SK-N-SH (cell line): ENCODE data around the gene CDHR4. TPM values are rescaled to one million over a fixed set of nuclear protein-coding genes. Genes with fewer than 3 reads are reported as not detected.

Source experiments
- CTCF ChIA-PET: fragments of 300-600, 350-600 bp; formaldehyde crosslinking; extraction: SDS; loops from one replicate; lab custom pipeline; 2021; lab: Yijun Ruan, JAX
- POLR2A ChIA-PET: fragments of 350-600 bp; sonication (Branson Sonifier 250); formaldehyde crosslinking; extraction: SDS; loops from one replicate; lab custom pipeline; 2020; ENCODE audit warnings: antibody characterized with exemption, inconsistent platforms; lab: Yijun Ruan, JAX
- DNase-seq: peaks from one replicate; pipeline ENCODE4 v3.0.0; 2012
- H2AFZ ChIP-seq: fragments of 200-600 bp; sonication (generic); 2 replicates; pipeline ENCODE4 v1.8.1; 2016; ENCODE audit warnings: antibody characterized with exemption, mild to moderate bottlenecking, low read depth
- H3F3A ChIP-seq: fragments of 200-600 bp; sonication (generic); replicated peaks from 2 replicates; pipeline ENCODE3; 2016; ENCODE audit warnings: antibody characterized with exemption, mild to moderate bottlenecking; ENCODE audit not compliant: insufficient read depth
- H3K27ac ChIP-seq, 2 experiments: fragments of 200-500 bp in 1 of 2; fragments of 200-600 bp in 1 of 2; sonication (Bioruptor generic) in 1 of 2; sonication (generic), shearing (Covaris generic) in 1 of 2; 2 replicates each; pipeline versions ENCODE4 v1.5.1 to v1.6.1; 2014 to 2016; ENCODE audit warnings: low read depth in 2 of 2, inconsistent platforms in 1 of 2, low read length in 1 of 2, mild to moderate bottlenecking in 1 of 2, mixed read lengths in 1 of 2
- H3K27me3 ChIP-seq: fragments of 200-600 bp; sonication (generic), shearing (Covaris generic); 2 replicates; pipeline ENCODE4 v1.6.1; 2016; ENCODE audit warnings: mixed run types; ENCODE audit not compliant: insufficient read depth
- H3K36me3 ChIP-seq, 2 experiments: fragments of 200-500 bp in 1 of 2; fragments of 200-600 bp in 1 of 2; sonication (Bioruptor generic) in 1 of 2; sonication (generic) in 1 of 2; replicated peaks in 1 of 2; 2 replicates each; pipeline versions ENCODE3 to v1.5.1; 2014 to 2016; ENCODE audit warnings: low read length in 1 of 2, mild to moderate bottlenecking in 1 of 2; ENCODE audit not compliant: insufficient read depth in 2 of 2, control insufficient read depth in 1 of 2
- H3K4me1 ChIP-seq, 2 experiments: fragments of 200-500 bp in 1 of 2; fragments of 200-600 bp in 1 of 2; sonication (Bioruptor generic) in 1 of 2; sonication (generic), shearing (Covaris generic) in 1 of 2; 2 replicates each; pipeline versions ENCODE4 v1.5.1 to v1.6.1; 2014 to 2016; ENCODE audit warnings: low read depth in 1 of 2, low read length in 1 of 2, mixed run types in 1 of 2; ENCODE audit not compliant: insufficient read depth in 2 of 2, control insufficient read depth in 1 of 2
- H3K4me2 ChIP-seq: fragments of 200-600 bp; sonication (generic), shearing (Covaris generic); 2 replicates; pipeline ENCODE4 v1.6.1; 2017; ENCODE audit warnings: mixed run types
- H3K4me3 ChIP-seq, 2 experiments: fragments of 200-500 bp in 1 of 2; fragments of 200-600 bp in 1 of 2; sonication (Bioruptor generic) in 1 of 2; sonication (generic), shearing (Covaris generic) in 1 of 2; 2 replicates each; pipeline versions ENCODE4 v1.5.1 to v1.8.1; 2014 to 2016; ENCODE audit warnings: low read depth in 2 of 2, inconsistent platforms in 1 of 2, low read length in 1 of 2, mild to moderate bottlenecking in 1 of 2, mixed read lengths in 1 of 2, moderate library complexity in 1 of 2
- H3K79me2 ChIP-seq: fragments of 200-600 bp; sonication (generic); 2 replicates; pipeline ENCODE4 v1.8.1; 2017; ENCODE audit warnings: mild to moderate bottlenecking; ENCODE audit not compliant: insufficient read depth
- H3K9ac ChIP-seq: fragments of 200-600 bp; sonication (generic); 2 replicates; pipeline ENCODE4 v1.6.1; 2017; ENCODE audit warnings: mixed run types
- H3K9me2 ChIP-seq: fragments of 200-600 bp; sonication (generic); 2 replicates; pipeline ENCODE4 v1.6.1; 2017; ENCODE audit warnings: mixed run types
- H3K9me3 ChIP-seq: fragments of 200-600 bp; sonication (generic); 2 replicates; pipeline ENCODE4 v1.6.1; 2017; ENCODE audit warnings: mixed run types, mild to moderate bottlenecking, moderate library complexity
- H4K20me1 ChIP-seq: fragments of 200-600 bp; sonication (generic); 2 replicates; pipeline ENCODE4 v1.6.1; 2017; ENCODE audit warnings: mild to moderate bottlenecking, mixed run types; ENCODE audit not compliant: insufficient read depth
- FOSL2 ChIP-seq: IDR thresholded peaks from 2 replicates; pipeline ENCODE4 v1.4.0; 2012; ENCODE audit warnings: low read depth, mild to moderate bottlenecking, moderate library complexity, borderline replicate concordance
- FOXM1 ChIP-seq: IDR thresholded peaks from 2 replicates; pipeline ENCODE4 v1.4.0; 2012; ENCODE audit warnings: low read depth, mild to moderate bottlenecking
- GABPA ChIP-seq: IDR thresholded peaks from 2 replicates; pipeline ENCODE4 v1.4.0; 2012; ENCODE audit warnings: low read depth, mild to moderate bottlenecking
- GATA2 ChIP-seq: sonication (generic); formaldehyde crosslinking; IDR thresholded peaks from 2 replicates; pipeline ENCODE4 v1.5.0; 2020; ENCODE audit warnings: mild to moderate bottlenecking, missing genetic modification reagents
- IRF3 ChIP-seq: fragments of 150-350 bp; IDR thresholded peaks from 2 replicates; pipeline ENCODE4 v1.6.1; 2016; ENCODE audit warnings: mild to moderate bottlenecking, low read depth, low read length
- MEF2A ChIP-seq: IDR thresholded peaks from 2 replicates; pipeline ENCODE4 v1.4.0; 2012; ENCODE audit warnings: low read depth, borderline replicate concordance
- NFIC ChIP-seq: IDR thresholded peaks from 2 replicates; pipeline ENCODE4 v1.4.0; 2012; ENCODE audit warnings: borderline replicate concordance
- NRF1 ChIP-seq: IDR thresholded peaks from 2 replicates; pipeline ENCODE4 v1.6.1; 2012; ENCODE audit warnings: low read depth, mild to moderate bottlenecking, low read length
- POLR2AphosphoS5 ChIP-seq: IDR thresholded peaks from 2 replicates; pipeline ENCODE4 v1.6.1; 2012; ENCODE audit warnings: low read depth, low read length
- RAD21 ChIP-seq: IDR thresholded peaks from 2 replicates; pipeline ENCODE4 v1.6.1; 2012; ENCODE audit warnings: mild to moderate bottlenecking, low read length
- RXRA ChIP-seq: IDR thresholded peaks from 2 replicates; pipeline ENCODE4 v1.4.0; 2012; ENCODE audit warnings: low read depth, mild to moderate bottlenecking, borderline replicate concordance
- SMC3 ChIP-seq: IDR thresholded peaks from 2 replicates; pipeline ENCODE4 v1.6.1; 2012; ENCODE audit warnings: low read depth, low read length, improper control_type of control experiment
- USF1 ChIP-seq: IDR thresholded peaks from 2 replicates; pipeline ENCODE4 v1.4.0; 2012; ENCODE audit warnings: low read depth, borderline replicate concordance
- USF2 ChIP-seq: fragments of 150-350 bp; IDR thresholded peaks from 2 replicates; pipeline ENCODE4 v1.6.1; 2017; ENCODE audit warnings: antibody characterized with exemption, low read length, low read depth, borderline replicate concordance
- YY1 ChIP-seq: IDR thresholded peaks from 2 replicates; pipeline ENCODE4 v1.4.0; 2012; ENCODE audit warnings: low read depth, mild to moderate bottlenecking
- WGBS: methylation state at CpG from one replicate; pipeline ENCODE4 v1.1.6; 2017; ENCODE audit warnings: low lambda C conversion rate; 5-methylcytosine and 5-hydroxymethylcytosine counted together
- polyA plus RNA-seq, 3 experiments: library from polyadenylated mRNA; depleted of rRNA; stranded (reverse); fragments of >200 nt; gene quantifications; 2 replicates each; pipeline ENCODE4 v1.2.3, GENCODE V29; 2012

Gene CDHR4
- polyA plus RNA-seq, 1 of the 3 experiments (the other 2 are of a cell fraction): 0.07 TPM

GRCh38 chr3:49805897-49806701 lies 6.4 kb upstream of the CDHR4 start:
- 50% methylated on average over 1 of the region's 11 CpGs for WGBS
- no peak overlapping the region for H2AFZ ChIP-seq

More at GRCh38 chr3:49805897-49806701, 6.4 kb upstream of the CDHR4 start:
- ChIA-PET POLR2A (interaction anchor here (1.2 to 5.0 kb wide), 3 partner anchors 15 to 134 kb away, joined by 6 to 37 read pairs (median 6); partner anchors contain the start of gene RBM6), CTCF (interaction anchor here (0.9 to 17.6 kb wide), 6 partner anchors 12 to 102 kb away, joined by 3 to 386 read pairs (median 4); no protein-coding TSS in a partner anchor)
- Histone ChIP-seq H3K27ac (peak overlapping the region in 1 of 2 experiments; percentile 98; a peak in 2 of 4 replicates), H4K20me1 (no peaks in the 10 kb centered on the region), H3K4me2 (peak overlapping the region; percentile 50; the same call in 1 of the 2 replicates), H3F3A (no peaks in the 10 kb centered on the region), H3K9me3 (no peaks in the 10 kb centered on the region), H3K27me3 (no peaks in the 10 kb centered on the region), H3K4me1 (peaks cover 16 to 64% of the 10 kb centered on the region in 2 experiments), H3K4me3 (no peak overlapping the region), H3K9me2 (no peaks in the 10 kb centered on the region), H3K9ac (no peak overlapping the region), H3K79me2 (no peaks in the 10 kb centered on the region), H3K36me3 (no peaks in the 10 kb centered on the region)
- TF ChIP-seq FOSL2 (no peak), RXRA (no peak), GATA2 (CRISPR knock-in tag) (no peak), SMC3 (no peak), RAD21 (no peak), NRF1 (no peak), USF1 (no peak), IRF3 (no peak), FOXM1 (no peak), USF2 (no peak), YY1 (no peak), GABPA (no peak), NFIC (no peak), POLR2AphosphoS5 (no peak), MEF2A (no peak)
- DNase-seq: peak; percentile 67
